ENCODE results near the gene TRERF1.
A peak's percentile ranks its signal among the peaks of the same experiment; 100 is the strongest.
"Not testable (repeated sequence)": the region's sequence is repeated elsewhere in the genome, so short reads cannot be mapped to it uniquely, and the experiment has no call there.

The TRERF1 gene

DNA sequence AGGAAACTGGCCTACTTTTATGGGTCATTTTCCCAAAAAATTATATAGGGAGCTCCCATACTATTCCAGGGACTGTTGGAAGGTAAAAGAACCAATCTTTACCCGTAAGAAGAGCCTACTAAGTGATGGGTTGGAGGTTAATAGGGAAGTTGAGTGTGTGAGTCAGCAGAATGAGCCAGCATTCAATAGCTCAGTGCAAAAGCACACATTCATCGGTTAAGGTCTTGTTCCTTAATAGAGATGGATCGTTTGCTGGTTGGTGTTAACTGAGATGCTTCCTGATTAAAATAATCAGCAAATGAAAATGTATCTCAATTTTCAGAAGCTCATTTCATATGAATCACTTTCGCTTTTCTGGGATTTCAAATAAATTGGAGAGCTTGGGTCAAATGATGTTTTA lies 118.8 kb downstream of the TRERF1 start:
- DNase-seq = no peak

DNA sequence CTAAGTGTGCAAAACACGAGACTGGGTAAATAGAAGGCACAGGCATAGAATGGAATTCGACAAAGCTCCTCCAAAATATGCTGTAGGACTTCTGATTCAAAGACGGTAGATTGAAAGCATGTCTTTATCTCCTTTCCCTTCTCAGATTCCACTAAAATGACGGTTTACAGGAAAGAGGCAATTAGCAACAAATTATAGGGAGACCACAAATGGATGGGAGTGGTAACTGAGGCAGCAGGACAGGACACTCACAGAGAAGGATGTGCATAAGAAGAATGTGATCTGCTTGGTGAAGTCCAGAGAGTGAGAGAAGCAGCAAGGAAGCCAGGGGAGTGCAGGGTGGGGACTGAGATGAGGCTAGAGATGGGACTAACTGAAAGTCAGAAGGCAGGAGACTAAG lies 120.7 kb downstream of the TRERF1 start:
- no peak for DNase-seq

DNA sequence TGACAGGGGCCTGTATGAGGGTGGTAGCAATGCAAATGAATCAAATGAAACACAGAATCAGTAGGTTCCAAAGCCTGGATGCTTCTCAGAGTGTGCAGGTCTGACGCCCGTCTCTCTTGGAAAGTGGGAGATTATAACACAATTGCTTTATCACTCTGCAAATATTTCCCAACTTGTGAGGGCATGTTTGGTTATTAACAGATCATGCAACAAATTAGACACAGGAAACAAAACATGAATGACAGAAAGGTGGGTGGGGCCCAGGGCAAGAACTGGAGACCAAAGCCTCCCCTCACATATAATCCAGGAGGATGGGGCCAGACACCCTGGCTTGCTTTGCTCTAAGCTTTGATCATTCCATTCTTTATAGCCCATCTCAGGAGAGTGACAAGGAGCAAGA lies 125.5 kb downstream of the TRERF1 start:
- DNase-seq = no peak

DNA sequence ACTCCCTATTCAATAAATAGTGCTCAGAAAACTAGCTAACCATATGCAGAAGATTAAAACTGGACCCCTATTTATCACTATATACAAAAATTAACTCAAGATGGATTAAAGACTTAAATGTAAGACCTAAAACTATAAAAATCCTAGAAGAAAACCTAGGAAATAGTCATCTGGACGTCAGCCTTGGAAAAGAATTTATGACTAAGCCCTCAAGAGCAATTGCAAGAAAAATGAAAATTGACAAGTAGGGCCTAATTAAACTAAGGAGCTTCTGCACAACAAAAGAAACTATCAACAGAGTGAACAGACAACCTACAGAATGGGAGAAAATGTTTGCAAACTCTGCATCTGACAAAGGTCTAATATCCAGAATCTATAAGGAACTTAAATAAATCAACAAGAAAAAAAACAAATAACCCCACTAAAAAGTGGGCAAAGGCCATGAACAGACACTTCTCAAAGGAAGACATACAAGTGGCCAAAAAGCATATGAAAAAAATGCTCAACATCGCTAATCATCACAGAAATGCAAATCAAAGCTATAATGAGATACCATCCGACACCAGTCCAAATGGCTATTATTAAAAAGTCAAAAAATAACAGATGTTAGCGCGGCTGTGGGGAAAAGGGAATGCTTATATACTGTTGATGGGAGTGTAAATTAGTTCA lies 126.9 kb downstream of the TRERF1 start:
- not testable (repeated sequence) for DNase-seq

DNA sequence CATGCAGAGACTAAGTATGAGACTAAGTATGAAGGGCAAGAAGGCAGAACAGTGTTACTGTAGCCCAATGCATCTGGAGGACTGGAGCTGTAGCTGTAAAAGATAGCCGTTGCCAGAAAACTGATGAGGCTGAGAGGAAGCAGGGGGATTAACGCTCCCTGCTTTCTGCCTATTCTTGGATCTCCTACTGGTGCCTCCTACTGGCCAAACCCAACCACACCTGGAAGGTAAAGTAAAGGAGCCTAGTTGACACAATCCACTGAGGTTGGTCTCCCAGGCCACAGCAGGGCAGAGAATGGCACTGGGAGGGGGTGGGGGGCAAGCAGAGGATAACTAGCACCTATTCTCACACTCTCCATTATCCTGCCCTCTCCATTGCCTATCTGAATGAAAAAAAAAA lies 129.1 kb downstream of the TRERF1 start:
- no peak for DNase-seq

DNA sequence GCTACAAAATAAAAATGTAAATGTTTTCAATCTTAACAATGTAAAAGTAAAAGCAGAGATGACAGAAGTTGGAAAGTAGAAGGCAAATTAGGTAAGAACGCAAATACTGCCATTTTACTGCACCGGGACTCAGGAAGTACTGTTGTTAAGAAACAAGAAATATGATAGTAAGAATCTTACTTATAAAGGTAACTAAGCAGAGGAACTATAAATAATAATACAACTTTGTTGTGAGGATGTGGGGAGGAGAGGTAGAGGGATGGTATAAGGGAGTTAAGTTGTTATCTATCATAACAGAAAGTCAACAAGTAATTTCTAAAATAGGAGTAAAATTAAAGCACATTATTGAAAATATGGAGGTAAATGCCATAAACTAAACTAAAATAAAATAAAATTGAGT lies 129.8 kb downstream of the TRERF1 start:
- no peak for DNase-seq

DNA sequence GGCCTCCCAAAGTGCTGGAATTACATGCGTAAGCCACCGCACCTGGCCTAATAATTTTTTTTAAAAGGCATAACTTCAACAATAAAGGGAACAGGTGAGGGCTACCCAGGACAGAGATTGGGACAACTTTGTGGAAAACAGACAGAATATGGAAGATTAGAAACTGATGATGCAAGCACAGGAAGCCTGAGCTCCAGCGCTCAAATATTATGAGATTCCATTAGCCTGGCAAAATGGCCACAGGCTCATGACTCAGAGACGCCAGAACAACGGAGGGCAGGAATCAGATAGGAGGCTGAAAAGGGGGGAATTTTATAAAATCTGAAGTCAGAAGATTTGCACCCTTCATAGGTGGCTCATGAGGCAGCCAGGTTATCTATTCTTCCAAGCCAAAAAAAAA lies 131.0 kb downstream of the TRERF1 start:
- DNase-seq = no peak

DNA sequence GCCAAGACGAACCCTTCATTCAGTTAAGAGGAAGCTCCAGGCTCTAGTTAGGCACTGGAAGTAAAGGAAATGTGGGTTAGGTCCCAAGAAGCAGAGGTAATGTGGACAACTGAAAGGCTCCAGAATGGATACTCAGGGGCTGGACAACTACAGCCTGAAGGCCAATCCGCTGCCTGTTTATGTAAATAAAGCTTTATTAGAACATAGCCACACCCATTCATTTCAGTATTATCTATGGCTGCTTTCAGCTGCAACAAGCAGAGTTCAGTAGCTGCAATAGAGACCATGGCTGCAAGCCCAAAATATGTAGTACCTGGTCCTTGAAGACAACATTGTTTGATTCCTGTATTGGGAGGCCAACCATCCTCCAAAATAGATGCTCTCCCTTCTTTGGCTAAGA lies 133.2 kb downstream of the TRERF1 start:
- DNase-seq = no peak

DNA sequence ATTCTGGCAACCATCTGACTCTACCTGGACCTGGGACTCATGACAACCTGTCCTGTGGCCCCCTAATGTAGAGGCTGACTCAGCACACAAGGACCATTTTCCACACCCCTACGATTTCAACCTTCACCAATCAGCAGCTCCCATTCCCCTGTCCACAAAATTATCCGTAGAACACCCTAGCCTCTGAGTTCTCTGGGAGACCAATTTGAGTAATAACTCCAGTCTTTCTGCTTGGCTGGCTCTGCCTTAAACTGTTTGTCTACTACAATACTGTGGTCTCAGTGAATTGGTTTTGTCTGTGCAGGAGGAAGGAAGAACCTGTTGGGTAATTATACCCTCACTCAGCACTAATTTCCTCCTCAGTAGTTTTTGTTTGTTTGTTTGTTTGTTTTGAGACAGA lies 134.7 kb downstream of the TRERF1 start:
- no peak for DNase-seq

DNA sequence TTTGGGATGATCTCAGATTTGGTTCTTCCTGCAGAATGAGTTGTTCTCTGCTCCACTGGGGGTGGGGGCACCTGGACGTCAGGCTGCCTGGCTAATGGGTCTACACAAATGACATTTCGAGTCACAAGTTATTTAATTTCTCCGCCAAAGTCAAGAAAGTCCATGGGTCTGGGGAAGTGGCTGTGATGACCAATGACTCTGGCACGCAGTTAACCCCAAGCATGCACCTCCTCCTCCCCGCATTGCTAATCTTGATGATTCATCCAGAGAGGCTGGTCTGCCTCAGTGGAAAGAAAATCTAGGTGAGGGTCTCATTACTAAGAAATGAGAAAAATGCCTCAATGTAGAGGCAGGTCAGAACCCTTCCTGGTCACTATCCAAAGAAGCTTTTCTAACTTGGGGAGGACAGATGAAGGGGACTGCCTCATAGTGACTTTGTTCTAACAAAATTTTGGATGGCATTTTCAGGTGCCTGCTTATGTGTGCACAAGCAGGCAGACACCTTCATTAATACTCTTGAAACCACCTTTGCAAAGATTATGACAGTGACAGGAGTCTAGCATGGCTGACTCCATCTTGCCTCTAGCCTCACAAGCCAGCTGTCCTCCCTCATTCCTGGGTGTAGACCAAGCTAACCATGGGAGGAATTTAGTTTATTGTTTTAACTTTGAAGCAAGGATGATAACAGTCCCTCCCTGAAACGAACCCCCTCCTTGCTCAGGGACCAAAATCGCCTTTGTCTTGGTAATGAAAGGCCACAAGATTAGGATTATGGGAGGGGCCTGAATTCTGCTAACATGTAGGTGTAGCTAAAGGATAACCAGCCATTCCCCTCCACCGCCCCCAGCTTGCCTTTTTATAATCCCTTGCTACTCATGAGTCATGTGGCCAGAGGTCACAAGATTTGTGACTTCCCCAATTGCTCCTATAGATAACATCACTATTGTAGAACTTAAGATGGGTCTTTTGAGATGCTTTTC lies 135.4 kb downstream of the TRERF1 start:
- DNase-seq = peak; percentile 32

DNA sequence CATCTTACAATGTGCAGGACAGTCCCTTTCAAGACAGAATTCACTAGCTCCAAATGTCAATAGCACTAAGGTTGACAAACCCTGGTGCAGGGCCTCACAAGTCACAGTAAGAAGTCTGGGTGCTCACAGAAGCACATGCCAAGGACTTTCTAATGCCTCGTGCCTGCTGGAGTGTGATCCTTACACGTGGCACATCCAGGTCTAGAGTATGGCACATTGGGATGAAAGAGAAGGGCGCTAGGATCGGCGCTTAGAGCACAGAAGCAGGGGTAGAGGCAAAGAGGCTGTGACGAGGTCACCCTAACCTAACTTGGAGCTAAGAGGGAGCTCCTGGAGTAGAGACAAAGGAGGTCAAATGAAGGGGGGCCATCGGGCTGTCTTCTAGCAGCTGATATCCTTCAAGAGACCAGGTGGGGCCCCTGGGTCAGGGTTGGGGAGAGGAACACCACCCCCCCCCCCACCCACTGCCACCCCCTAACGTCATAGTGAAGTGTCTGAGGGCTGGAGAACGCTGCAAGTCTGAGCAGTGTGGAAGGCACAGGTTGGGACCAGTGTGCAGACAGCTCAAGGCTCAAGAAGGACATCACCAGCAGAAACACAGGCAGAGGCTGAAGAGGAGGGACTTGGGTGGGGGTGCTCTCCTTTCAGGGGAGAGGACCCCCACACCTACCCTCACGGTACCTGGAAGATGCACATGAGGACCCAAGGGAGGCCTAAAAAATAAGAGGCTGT lies 136.3 kb downstream of the TRERF1 start:
- DNase-seq = no peak

DNA sequence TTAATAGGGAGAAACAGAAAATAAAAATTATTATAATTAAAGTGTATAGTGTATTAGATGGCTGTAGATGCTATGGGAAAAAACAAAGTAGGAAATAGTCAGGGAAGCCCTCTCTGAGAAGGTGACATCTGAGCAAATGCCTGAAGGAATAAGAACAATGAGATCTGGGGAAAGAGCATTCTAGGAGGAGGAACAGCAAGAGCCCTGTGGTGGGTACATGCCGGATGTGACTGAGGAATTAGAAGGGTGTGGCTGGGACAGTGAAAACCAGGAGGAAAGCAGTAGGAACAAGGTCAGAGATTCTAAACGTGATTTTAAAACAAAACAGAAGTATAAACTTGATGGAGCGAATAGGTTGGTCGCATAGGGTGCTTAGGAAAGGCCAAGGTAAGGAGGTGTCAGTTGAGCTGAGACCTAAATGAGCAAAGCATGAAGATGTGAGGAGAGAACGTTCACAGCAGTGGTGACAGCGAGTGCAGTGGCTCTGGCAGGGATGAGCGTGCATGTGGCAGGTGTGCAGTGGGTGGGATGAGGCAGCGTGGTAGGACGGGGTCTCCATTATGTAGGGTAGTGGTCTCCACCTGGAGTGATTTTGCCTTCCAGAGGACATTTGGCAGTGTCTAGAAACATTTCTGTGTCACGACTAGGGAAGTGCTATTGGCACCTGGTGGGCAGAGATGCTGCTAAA lies 137.0 kb downstream of the TRERF1 start:
- no peak for DNase-seq

DNA sequence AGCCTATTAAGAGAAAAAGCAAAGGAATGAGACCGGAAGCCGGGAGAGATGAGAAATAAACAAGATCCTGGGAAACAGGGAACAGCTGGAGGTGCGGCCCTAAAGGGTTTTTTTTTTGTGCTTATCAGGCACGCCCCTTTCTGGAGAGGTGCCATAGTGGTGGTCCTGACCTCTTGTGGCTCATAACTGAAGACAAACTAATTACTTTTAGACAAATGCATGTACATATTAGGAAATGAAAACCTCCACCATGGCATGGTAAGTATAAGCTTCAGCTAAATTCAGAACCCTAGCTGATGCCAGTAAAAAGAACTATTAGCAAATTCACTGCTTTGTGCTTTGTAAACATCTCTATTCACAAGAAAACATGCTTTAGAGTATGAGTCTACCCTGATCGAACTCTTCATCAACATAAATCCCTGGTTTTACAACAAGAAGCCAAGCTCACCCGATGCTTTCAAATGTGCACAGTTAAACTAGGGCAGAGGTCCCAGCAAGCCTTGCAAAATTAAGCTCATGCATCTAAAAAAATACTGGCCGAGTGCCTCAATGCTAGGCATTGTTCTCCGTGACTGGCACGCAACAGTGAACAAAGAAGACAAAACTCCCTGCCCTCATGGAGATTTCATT lies 137.7 kb downstream of the TRERF1 start:
- DNase-seq = no peak

DNA sequence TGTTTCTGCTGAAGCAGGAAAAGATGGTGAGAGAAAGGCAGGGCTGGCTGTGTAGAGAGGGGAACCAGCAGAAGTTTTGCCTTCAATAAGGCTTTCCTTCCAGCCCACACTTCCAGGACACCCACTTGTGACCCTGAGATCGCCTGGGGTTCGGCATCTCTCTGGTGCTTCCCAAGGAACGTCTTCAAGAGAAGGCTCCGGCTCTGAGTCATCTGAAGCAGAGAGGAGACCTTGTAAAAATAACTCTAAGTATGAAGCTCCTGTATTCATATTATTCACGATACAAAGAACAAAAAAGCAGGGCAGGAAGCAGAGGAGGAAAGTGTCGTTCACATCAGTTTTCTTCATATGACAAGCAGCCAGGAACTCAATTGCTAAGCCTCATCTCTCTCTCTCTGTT lies 138.7 kb downstream of the TRERF1 start:
- no peak for DNase-seq

DNA sequence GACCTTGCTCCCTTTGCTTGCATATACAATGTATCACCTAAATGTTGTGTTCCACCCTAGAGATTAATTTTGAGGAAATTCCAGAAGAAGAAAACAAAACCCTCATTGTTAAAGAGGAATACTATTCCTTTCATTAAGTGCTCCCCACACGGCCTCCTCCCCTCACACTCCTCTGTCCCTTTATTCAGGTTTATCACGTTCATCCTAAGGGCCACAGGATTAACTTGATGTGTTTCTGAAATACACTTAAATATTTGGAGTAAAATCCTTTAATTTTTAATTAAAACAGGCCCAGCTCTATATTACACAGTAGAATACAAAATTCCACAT lies 144.6 kb downstream of the TRERF1 start:
- DNase-seq = no peak

DNA sequence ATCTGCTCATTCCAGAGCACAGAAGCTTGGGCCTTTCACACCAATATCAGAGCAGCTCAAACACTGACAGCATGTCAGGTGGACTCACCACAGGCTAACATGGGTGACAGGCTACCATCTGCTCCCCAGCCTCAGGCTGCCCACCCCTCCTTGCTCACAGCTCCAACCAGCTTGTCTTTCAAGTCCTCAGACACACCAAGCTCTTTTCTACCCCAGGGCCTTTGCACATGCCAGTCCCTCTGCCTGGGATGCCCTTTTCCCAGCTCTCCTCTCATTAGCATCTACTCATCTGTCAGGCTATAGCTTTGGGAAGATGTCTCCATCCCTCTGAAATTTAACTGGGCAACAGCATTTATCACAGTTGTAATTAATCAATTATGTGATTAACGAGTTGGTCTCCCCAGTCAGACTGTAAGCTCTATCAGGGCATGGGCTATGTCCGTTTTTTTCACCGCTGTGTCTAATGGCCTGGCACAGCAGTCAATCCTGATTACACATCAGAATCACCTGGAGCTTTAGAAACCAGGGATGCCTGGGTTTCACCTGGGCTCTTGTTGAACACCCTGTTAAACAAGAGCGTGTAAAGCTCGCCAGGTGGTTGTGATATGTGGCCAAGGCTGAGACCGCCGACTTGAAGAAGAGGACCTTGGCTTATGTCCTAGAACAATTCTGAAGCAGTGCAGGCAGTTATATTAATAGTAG lies 145.1 kb downstream of the TRERF1 start:
- DNase-seq = no peak

DNA sequence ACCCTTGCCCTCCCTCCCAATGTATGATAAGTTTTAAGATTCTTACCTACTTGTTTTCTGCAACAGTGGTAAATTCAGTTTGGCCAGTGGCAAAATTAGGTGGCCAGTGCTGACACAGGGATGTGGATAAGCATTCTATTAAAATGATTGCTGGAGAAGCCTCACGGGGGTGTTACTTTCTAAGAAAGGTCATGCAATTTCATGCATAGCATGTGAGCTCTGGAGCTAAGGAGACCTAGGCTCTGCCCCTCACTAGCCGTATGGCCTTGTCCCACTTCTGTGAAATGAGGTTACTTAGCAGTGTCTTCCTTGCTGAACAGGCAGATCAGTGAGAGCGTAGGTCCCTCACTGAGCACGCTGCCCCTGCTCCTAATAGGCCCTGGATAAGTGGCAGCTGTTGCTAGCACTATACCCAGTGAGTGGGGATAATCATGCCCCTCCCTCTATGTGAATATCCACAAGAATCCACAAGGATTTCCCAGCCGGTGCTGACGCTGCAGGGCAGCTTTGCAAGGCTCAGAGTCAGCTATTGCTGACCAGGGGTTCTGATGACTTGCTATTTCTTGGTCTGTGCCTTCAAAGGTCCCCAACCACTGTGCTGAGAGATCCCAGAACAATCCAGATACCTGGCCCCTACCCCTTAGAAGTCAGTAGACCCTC lies 147.5 kb downstream of the TRERF1 start:
- no peak for DNase-seq

DNA sequence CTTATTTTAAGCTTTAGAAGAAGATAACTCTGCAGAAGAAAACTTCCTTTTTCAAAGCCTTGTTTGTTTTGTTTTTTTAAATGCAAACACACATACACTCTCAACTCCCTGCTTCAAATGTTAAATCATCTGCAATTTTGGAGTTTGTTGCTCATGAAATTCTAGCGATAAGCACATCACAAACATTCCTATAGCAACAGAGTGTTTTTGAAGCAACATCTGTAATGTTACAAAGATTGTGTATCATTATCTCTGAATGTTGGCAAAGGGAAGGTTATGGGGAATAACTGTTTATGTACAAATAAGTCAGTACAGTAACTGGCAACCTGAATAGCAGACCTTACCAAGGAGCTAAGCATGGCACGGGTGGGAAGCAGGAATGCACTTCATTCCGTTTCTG lies 149.3 kb downstream of the TRERF1 start:
- no peak for DNase-seq

DNA sequence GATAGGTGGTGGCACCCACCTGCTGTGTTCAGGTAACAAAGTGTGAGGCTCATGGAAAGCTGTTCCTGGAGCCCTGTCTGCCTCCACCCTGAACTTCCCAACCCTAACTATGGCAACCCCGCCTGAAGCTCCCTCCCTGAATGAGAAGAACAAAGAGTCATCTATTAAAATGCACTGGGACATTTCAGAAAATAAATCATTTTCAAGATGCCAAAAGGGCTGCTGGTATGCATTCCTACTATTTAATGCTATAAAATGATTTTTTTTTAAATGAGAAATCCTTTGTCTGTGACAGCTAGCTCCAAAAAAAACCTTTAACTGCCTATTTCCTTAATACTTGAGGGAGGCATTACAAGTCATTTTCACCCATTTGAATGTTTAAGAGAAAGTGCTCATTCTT lies 149.7 kb downstream of the TRERF1 start:
- no peak for DNase-seq

DNA sequence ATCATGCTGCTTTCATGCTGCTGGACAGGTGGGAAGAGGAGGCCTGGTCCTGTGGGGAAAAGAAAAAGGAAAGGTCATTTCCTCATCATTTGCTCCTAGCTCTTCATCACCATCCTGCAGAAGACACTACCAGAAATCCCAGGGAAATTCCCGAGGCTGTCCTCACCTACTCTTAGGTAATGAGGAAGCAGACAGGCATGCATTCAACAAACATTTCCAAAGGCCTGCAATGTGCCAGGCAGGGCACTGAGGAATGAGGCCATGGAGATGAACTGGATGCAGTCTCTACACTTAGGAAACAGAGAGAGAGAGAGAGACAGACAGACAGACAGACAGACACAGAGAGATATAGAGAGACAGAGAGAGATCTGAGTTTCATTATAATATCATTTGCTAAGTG lies 151.0 kb downstream of the TRERF1 start:
- no peak for DNase-seq

DNA sequence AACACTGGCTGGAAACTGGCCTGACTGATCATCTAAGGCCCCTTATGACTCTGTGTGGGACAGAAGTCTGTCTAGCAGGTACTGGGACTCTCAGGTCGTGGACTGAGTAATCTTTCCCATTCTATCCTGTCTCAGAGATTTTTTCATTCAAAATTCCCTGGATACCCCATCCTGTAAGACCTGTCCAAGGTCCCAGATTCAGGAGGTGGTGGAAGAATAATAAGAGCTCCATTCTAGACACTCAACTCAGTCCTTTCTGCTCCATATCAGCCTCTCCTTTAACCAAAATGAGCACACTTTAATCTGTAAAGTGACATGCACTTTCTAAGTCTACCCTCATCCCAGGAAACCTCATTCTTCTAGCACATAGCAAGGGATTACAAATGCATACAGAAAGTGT lies 151.5 kb downstream of the TRERF1 start:
- DNase-seq = no peak

DNA sequence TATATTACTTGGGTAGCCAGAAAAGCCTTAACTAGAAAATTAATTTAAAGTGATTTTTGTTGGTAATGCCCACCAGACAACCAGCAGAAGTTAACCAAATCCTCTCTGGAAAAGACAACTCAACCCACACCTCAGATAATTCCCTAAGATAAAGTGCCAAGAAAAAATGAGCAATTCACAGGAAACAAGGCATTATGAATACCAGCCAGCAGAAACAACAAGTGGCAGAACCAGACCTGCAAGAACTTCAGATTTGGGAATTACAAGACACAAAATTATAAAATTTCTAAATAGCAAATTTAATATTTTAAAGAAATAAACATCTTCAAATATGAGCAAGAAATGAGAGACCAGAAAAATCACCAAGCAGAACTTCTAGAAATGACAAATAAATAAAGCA lies 154.1 kb downstream of the TRERF1 start:
- DNase-seq = no peak
